Prostate gland (tissue), 2 donors: ENCODE results near the gene PITX3.

Experiments used
- CTCF ChIP-seq, 4 experiments: fragments of 200-600 bp in 2 of 4; fragments of 450-650 bp in 2 of 4; sonication (generic) in 2 of 4; IDR thresholded peaks; 1 replicate in 3 of 4; 2 replicates in 1 of 4; pipeline ENCODE4 v1.5.1; 2016 to 2019; ENCODE audit warnings: antibody characterized with exemption in 4 of 4, mild to moderate bottlenecking in 2 of 4, moderate library complexity in 2 of 4
- POLR2AphosphoS5 ChIP-seq: sonication (generic); formaldehyde crosslinking; IDR thresholded peaks from one replicate; pipeline ENCODE4 v1.6.1; 2017; ENCODE audit warnings: antibody characterized with exemption

GRCh38 chr10:102255404-102255803 is 14.1 kb upstream of the PITX3 start:
- TF ChIP-seq CTCF (IDR thresholded peaks at IDR 0.05): no peak
- TF ChIP-seq POLR2AphosphoS5: no peak
